Right atrium auricular region (tissue), 2 donors: ENCODE measurements around the gene NMNAT2. TPM values are rescaled to one million over a fixed set of nuclear protein-coding genes. Genes with fewer than 3 reads are reported as not detected.
A peak's percentile ranks its signal among the peaks of the same experiment; 100 is the strongest.

ENCODE experiments used
- DNase-seq: peaks from one replicate; pipeline ENCODE4 v3.0.0-alpha.2; 2019; ENCODE audit warnings: low spot score
- H3K27ac ChIP-seq, 2 donors: fragments of 200-600 bp; sonication (generic); 1 replicate in 1 of 2; 2 replicates in 1 of 2; pipeline ENCODE4 v1.5.1; 2016 to 2019
- H3K27me3 ChIP-seq, 2 donors: fragments of 200-600 bp; sonication (generic); one replicate each; pipeline versions ENCODE4 v1.5.1 to v1.6.0; 2017 to 2019
- H3K36me3 ChIP-seq: fragments of 200-600 bp; sonication (generic); one replicate; pipeline ENCODE4 v1.5.1; 2016
- H3K4me1 ChIP-seq, 2 donors: fragments of 200-600 bp; sonication (generic); one replicate each; pipeline versions ENCODE4 v1.5.1 to v1.6.0; 2017 to 2019
- H3K4me3 ChIP-seq, 2 donors: fragments of 200-600 bp; sonication (generic); 1 replicate in 1 of 2; 2 replicates in 1 of 2; pipeline ENCODE4 v1.5.1; 2017 to 2019; ENCODE audit warnings: mild to moderate bottlenecking in 1 of 2, moderate library complexity in 1 of 2
- H3K9me3 ChIP-seq, 2 donors: fragments of 200-600 bp; sonication (generic); one replicate each; pipeline ENCODE4 v1.5.1; 2019
- total RNA-seq, 2 donors: library from RNA; depleted of rRNA; stranded (reverse); fragments of >200 nt; gene quantifications; one replicate each; pipeline ENCODE4 v1.1.0, GENCODE V29; 2016
- TF ChIP-seq, protein P1 (sequence below), 2 donors: fragments of 200-600 bp; sonication (generic); IDR thresholded peaks; one replicate each; pipeline ENCODE4 v1.5.1; 2019; ENCODE audit warnings: antibody characterized with exemption in 2 of 2

The NMNAT2 gene
- total RNA-seq, 2 donors from 2014 or later: 38.6 to 40.0 TPM

DNA sequence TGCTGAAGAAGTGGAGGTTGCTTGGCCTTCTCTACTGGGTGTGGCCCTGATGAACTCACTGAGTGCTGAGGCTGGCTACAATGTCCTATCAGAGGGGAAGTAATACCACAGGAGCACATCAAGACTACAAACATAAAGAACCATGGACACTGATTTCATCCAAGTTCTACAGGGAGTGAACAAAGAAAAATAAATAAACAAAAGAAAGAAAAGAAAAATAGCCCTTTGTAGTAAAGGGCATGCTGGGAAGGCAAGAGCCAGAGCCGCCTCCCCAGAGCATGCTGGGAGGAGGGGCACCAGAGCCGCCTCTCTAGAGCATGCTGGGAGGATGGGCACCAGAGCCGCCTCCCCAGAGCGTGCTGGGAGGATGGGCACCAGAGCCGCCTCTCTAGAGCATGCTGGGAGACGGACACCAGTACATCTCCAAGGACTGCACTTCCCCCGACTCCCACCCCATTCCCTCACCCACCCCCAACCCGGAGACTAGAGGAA, 166.2 kb downstream of the NMNAT2 start:
- Histone ChIP-seq H3K27me3 (no peaks in the 10 kb centered on the region), H3K9me3 (peaks cover 0 to 8% of the 10 kb centered on the region in 2 donors), H3K4me1 (peaks cover 0 to 5% of the 10 kb centered on the region in 2 donors), H3K27ac (no peak overlapping the region), H3K4me3 (no peak overlapping the region), H3K36me3 (no peaks in the 10 kb centered on the region)
- no peak for DNase-seq
- TF ChIP-seq, protein P1, sequence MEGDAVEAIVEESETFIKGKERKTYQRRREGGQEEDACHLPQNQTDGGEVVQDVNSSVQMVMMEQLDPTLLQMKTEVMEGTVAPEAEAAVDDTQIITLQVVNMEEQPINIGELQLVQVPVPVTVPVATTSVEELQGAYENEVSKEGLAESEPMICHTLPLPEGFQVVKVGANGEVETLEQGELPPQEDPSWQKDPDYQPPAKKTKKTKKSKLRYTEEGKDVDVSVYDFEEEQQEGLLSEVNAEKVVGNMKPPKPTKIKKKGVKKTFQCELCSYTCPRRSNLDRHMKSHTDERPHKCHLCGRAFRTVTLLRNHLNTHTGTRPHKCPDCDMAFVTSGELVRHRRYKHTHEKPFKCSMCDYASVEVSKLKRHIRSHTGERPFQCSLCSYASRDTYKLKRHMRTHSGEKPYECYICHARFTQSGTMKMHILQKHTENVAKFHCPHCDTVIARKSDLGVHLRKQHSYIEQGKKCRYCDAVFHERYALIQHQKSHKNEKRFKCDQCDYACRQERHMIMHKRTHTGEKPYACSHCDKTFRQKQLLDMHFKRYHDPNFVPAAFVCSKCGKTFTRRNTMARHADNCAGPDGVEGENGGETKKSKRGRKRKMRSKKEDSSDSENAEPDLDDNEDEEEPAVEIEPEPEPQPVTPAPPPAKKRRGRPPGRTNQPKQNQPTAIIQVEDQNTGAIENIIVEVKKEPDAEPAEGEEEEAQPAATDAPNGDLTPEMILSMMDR (IDR thresholded peaks at IDR 0.05): no peak

DNA sequence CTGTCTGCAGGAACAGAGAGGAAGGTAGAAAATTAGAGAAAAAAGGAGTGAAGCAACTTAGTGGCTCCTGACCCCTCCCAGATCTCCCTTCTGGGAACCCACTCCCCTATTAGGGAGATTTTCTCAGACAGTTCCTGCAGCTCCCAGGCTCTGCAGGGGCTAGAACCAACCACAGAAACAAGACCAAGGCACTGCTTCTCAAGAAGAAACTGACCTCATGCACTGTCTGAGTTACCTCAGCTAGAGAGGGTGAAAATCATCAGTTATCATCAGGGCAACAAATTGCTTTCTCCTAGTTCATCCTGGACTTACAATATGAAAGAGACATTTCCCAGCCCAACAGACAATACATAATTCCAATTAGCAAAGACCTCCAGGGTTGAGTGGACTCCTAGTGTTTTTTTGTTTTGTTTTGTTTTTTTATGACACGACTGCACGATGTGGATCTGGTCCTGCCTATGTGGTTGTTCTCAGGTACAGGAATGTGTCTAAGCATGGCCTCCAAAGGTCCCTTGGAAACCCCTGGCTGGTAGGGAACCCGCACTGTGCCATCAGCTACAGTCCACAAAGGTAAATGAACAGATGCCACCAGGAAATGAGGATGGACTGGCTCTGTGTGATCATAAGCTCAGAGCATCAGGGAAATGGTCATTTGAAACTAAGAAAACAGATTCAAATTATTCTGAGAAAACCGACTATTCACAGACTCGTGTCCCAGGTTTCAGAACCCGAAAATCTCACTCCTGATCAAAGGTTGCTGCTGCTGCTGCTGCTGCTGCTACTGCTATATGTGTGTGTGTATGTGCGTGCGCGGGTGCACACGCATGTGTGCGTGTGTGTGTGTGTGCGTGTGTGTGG, 166.8 kb downstream of the NMNAT2 start:
- no peaks in the 10 kb centered on the region for H3K27me3 ChIP-seq
- TF ChIP-seq, protein P1 (IDR thresholded peaks at IDR 0.05): no peak
- no peak overlapping the region for H3K27ac ChIP-seq
- peaks cover 0 to 5% of the 10 kb centered on the region in 2 donors for H3K4me1 ChIP-seq
- no peak overlapping the region for H3K4me3 ChIP-seq
- H3K36me3 ChIP-seq: no peaks in the 10 kb centered on the region
- no peak for DNase-seq
- peaks cover 0 to 8% of the 10 kb centered on the region in 2 donors for H3K9me3 ChIP-seq

DNA sequence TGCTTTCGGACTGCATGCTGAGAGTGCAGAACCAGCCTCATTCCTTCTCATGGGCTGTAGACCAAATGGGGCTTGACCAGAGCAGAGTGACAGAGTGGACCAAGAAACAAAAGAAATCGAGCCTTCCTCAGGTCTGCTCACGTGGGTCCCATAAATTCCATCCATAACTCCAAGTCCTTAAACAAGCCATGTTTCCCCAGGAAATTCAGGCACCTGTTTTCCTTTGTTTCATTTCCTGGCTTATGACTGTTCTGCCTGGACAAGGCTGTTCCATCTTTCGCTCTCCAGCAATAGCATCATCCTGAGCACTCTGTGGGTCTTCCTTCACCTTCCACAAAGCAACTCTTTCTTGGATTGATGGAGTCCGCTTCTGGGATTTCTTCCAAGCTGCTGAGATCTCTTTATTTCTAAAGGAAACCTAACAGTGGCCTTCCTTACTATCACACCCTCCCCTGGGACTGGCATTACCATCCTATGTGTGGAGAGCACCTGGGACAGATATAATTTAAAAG, 168.2 kb downstream of the NMNAT2 start:
- TF ChIP-seq, protein P1 (IDR thresholded peaks at IDR 0.05): no peak
- H3K27me3 ChIP-seq: no peaks in the 10 kb centered on the region
- no peak for DNase-seq
- H3K27ac ChIP-seq: no peak overlapping the region
- peaks cover 0 to 4% of the 10 kb centered on the region in 2 donors for H3K9me3 ChIP-seq
- peaks cover 0 to 6% of the 10 kb centered on the region in 2 donors for H3K4me1 ChIP-seq
- H3K4me3 ChIP-seq: no peak overlapping the region
- no peaks in the 10 kb centered on the region for H3K36me3 ChIP-seq

DNA sequence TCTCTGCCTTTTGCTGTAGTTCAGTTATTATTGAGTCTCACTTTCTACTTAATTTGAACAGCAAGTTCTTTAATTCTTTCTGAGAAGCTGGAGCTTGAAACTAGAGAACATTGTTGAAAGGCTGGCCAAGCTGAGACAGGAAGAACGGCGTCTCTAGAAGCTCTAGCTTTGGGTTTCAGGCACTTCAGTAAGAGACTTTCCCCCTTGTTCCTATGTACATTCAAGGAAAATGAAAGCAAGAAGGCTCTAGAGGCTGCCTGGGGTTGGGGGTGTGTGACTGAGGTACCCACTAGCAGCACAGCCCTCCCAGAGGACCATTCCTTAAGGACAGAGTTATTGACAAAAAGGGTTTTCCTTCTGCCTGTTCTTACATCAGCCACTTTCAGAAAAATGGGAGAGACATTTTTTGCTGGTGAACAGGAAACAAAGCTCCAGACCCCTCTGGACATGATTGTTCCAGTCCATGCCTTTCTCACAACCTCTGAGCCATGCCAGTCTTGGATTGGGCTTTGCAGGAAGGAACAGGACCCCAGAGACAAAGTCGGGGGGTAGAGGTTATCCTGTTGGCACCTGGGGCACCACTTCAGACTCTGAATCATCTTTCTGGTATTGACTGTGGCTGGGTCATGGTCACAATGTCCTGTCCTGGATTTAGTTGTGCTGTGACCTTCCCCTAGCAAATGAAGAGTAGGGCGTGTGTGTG, 169.0 kb downstream of the NMNAT2 start:
- H3K9me3 ChIP-seq: no peaks in the 10 kb centered on the region
- no peak overlapping the region for H3K27ac ChIP-seq
- no peak overlapping the region for H3K4me3 ChIP-seq
- TF ChIP-seq, protein P1 (IDR thresholded peaks at IDR 0.05): no peak
- no peaks in the 10 kb centered on the region for H3K36me3 ChIP-seq
- peak; percentile 40 for DNase-seq
- no peaks in the 10 kb centered on the region for H3K27me3 ChIP-seq
- peaks cover 0 to 14% of the 10 kb centered on the region in 2 donors for H3K4me1 ChIP-seq

DNA sequence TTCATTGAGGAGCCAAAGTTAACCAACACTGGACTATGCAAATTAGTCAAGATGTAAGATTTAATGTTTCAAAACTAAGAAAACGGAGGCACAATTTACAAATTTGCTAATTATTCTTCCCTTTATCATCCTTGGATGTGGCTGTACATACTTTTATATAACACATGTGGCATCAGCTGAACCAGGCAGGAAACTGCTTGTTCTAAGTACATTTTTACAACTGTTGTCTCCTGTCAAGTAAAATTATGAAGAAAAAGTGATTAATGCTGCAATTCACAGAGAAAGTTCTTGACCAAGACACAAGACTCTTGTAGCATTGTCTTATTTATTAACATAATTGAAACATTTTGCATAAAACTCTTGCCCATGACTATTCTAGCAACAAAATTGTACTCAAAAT, 170.2 kb downstream of the NMNAT2 start:
- Histone ChIP-seq H3K36me3 (no peaks in the 10 kb centered on the region), H3K27ac (no peak overlapping the region), H3K9me3 (no peaks in the 10 kb centered on the region), H3K27me3 (no peaks in the 10 kb centered on the region), H3K4me3 (no peak overlapping the region), H3K4me1 (peaks cover 0 to 20% of the 10 kb centered on the region in 2 donors)
- DNase-seq: no peak
- TF ChIP-seq, protein P1 (IDR thresholded peaks at IDR 0.05): no peak
